DMS79 (cell line): ENCODE data around the gene MYBPHL.
A peak's percentile ranks its signal among the peaks of the same experiment; 100 is the strongest.
"Not testable (repeated sequence)": the region's sequence is repeated elsewhere in the genome, so short reads cannot be mapped to it uniquely, and the experiment has no call there.

Source experiments
- DNase-seq: peaks from one replicate; lab custom pipeline; 2025; lab: John Stamatoyannopoulos, UW

MYBPHL gene

DNA sequence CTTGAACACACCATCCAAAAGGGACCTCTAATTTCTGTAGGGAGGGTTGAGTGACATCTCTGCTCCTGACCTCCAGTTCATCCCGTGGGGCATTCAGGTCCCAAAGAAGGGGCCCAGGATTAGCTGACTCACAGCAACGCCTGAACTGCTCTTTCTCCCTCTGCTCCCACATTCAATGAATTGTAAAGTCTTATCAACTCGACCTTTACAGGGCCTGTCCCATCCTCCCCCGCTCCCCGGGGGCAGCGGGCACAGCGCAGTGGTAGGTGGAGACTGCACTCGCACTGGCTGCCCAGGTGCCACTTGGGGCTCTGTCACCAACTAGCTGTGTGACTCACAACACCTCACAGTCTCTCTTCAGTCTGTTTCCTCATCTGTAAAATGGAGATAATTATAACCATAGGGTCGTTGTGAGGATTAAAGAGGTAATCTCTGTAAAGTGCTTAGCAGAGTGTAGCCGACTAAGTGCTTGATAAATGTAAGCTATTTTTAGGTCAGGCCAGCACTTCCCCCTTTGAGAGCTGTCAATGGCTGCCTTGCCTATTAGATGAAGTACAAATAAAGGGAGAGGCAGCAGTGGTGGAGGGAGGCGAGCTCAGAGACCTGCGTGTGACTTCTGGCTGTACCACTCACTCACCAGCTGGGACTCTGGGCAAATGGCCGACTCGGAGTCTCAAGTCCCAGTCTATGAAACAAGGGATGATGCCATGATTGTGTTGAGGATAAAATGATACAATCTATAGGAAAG lies 637 bp upstream of the MYBPHL start:
- DNase-seq = peak; percentile 32

DNA sequence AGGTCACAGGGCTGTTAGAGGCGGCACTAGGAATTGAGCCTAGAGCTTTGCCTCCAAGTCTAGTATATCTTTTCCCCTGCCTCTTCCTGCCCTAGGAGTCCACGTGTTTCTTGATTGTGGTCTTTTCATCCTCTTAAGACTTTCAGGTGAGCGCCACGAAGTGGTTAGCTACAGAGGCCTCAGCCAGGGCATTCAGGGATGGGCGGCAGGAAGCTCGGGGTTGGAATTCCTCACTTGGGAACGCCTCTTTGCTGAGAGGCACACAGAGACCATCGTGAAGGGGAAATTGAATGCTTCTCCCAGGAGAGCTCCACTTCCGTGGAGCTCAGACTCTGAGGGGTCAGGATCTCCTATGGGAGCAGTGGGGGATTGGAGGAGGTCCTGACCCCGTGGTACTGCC lies 820 bp downstream of the MYBPHL start:
- not testable (repeated sequence) for DNase-seq

DNA sequence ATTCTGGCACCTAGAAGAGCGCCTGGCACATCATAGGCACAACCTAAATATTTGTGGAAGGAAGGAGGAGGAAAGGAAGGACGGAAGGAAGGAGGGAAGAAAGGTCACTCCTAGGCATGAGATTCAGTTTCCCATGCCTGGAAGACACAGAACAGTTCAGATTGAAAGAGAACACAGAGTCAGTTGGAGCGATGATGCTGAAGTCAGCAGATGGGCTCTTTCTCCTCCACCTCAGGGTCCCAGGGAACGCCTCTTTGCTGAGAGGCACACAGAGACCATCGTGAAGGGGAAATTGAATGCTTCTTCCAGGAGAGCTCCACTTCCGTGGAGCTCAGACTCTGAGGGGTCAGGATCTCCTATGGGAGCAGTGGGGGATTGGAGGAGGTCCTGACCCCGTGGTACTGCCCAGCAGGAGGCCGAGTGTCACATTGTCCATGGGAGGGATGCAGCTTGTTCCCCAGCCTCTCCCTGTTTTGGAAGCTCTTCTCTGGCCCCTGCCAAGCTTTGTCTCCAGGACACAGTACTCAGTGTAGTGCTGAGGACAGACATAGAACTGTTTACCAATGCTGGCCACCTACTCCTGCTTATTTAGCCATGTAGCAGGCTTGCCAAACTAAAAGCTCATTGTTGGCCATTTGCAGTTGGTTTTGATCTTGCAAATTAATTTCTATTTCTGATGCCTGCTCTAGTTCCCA lies 2.4 kb downstream of the MYBPHL start:
- no peak for DNase-seq

DNA sequence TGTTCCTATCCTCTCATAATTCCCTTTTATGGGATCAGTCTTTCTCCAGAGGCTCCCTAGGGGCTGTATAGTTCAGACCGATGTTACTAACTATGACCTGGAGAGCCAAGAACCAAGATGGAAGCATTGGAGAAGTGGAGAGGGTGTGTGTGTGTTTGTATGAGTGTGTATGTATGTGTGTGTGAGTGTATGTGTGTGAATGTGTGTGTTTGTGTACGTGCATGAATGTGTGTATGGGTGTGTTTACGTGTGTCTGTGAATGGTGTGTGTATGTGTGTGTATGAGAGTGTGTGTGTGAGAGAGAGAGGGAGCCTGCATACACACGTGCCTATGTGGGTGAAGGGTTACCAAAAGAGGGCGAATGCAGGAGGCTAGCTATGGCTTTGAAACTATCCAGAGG lies 4.9 kb downstream of the MYBPHL start:
- no peak for DNase-seq

DNA sequence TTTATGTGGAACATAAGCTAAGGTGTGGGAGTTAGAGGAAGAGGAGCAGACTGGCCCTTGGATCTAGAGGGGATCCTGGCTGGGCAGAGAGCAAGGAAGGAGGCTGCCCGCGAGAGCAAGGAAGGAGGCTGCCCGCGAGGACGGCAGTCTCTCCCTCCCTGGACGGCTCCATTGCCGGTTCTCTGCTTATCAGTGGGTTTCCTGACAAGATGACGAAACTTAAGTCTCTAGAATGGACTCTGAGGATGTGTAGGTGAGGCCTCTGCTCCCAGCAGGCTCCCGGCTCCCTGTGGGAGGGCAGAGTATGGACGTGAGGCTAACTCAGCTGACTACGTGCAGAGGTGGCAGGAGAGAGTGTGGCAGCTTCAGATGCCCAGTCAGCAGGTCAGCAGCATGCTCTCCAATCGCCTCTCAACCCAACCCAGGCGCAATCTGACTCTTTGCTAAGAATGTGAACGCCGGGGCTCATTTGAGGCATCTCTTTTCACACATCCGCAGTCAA lies 6.1 kb downstream of the MYBPHL start:
- DNase-seq = no peak

DNA sequence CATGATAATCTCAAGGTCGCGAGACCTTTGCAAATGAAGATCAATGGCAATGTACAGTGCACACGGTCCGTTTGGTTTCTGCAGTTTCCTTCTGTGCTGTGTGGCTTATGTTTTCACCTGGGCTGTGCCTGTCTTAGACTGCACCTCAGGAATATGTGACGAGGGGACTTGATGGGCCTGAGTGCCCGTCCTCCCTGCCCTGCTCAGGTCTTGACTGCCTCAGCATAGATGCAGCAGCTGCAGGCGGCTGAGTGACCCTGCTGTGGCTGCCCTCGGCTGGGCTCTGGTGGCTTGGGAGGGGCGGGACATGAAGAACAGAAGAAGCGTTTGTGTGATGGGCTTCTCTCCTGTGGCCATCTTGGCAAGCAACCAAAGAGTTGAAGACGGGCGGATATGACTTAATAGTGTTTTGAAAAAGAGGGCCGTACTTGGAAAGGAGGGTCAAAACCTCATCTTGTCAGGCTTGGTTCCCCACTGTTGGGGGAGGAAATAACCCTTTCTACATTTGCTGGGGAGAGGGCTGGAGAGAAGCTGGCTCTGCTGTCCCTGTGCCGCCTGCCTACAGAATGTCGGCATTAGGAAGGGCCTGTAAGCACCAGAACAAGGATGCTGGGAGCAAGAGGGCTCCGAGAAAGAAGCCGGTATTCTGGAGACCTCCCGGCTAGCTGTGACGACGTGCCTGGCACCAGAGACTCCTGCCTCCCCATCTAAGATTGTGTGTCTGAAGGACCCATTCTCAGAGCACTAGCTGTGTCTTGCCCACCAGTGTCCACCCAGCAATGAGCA lies 7.1 kb downstream of the MYBPHL start:
- no peak for DNase-seq

DNA sequence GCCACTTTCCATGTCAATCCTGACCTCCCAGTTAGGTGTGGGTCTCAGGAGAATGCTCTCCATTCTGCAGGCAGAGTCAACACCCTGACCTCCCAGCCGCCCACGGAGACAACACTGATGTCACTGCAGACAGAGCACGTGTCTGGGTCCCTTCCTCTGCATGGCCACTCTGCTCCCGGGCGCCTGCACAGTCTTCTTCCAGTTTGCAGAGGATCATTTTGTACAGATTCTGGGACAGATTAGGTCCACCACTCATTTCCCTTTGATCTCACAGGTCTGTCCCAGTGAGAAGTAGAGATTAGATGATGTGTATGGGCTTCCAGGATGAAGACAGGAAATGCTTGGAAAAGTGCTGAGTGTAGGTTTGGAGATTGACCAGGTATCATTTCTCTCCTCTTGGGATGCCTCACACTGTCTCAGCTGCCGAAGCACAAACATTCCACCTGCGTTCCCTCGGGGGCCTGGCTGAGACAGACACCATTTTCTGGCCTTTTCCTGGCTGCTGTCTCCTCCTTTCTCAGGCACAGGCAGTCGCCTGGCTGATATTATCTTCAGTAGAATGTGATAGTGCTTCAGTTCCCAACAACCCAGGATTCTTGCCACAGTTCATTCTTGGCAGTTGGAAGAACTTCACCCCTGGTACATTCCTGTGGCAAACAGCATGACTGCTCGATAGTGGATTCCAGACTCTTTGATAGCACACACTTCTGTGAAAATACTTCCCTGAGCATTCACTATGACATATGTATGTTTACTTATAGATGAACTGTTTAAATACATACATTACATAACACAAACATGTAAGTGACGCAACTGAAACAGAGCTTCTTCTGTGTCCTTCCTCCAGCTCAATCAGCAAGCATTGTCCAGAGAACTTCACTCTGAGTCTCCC lies 7.9 kb downstream of the MYBPHL start:
- no peak for DNase-seq

DNA sequence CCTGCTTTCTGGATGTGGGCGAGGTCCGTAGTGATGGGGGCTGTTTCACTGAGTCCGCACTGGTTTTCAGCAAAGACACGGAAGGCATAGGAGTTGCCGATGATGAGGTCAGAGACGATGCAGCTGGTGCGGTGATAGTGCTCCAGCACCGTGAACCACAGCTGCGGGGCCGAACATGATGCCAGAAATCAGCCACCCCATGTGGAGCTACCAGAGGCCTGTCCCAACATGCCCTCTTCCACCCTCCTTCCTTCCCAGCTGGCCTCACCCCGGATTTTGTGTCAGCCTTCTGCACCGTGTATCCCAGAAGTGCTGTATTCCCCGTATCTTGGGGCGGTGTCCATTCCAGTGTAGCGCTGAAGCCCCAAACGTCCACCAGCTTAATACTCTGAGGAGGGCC lies 10.0 kb downstream of the MYBPHL start:
- DNase-seq = no peak

DNA sequence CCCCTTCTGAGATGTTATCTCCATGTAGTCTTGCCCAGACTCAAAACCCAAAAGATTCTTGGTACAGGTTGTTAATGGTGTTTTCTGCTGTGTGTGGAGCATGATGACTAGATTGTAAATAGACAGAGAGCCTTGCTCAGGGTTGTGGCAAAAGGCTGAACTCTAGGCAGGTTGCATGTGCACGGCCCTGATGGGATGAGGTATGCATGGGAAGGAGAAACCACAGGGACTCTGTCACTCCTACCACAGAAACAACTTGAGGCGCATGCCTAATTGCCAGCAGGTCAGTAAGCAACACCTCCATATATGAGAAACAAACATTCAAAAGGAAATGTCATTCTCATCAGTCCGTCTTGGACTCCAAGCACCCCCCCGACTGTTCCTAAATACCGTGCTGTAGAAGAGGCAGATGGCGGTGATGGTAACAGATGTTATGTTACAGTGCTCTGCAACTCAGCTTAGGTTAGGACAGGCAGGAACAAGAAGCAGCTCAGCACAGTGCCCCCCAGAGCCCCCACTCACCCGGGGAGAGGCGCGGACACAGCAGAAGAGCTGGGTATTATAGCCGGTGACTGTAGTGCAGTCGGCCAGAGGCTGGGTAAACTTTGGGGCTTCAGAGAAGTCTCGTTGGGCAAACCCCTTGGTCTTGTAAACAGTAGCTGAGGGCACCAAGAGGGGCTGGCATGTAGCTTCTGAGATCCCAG lies 10.9 kb downstream of the MYBPHL start:
- DNase-seq = no peak

DNA sequence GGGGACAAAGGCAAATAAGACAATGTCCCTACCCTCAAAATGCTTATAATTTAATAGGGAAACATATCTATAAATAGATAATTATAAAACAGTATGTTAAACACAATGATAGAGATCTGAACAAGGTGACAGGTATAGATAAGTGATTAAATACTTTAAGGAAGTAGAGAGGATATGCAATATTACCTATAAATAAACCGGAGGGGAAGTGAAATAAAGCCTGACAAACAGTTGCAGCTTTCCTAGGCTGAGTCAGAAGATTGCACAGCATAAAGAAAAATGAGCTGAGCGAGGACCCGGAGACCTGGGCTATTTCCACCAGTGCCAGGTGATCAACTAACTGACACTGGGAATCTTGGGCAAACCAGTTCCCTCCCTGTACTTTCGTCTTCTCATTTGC lies 12.3 kb downstream of the MYBPHL start:
- no peak for DNase-seq

DNA sequence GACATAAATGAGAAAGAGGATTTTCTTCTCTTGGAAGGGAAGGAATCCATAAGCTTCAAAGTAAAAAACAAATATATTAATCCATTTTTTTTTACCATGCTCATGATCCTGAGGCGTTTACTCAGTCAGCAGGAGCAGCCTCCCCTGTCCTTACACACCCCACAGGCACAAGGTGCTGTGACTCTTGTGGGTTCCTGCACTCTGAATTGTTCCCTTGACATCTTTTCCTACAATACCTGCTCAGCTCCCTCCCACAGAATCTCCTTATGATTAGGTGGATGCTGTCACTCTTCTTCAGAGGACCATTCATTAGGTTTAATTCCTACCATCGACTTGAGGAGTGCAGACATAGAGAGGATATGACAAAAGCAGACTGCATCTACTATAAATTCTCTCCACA lies 13.8 kb downstream of the MYBPHL start:
- DNase-seq = no peak

DNA sequence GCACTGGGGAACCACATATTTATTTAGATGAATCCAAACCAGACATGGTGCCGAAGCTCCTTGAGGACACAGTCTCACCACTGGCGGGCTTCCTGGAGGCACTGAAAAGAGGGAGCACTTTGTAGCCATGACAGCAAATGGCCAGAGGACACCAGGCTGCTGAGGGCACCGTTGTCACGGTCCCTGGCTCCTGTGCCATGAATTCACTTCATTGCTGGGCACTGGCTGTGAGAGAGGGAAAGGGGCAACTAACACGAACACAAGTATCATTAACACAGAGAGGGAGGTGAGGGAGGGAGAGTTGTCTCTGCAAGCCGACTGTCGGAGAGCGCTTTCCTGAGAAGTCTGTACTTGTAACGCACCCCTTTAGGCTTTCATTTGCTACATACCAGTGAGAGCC lies 14.4 kb downstream of the MYBPHL start:
- DNase-seq = no peak

DNA sequence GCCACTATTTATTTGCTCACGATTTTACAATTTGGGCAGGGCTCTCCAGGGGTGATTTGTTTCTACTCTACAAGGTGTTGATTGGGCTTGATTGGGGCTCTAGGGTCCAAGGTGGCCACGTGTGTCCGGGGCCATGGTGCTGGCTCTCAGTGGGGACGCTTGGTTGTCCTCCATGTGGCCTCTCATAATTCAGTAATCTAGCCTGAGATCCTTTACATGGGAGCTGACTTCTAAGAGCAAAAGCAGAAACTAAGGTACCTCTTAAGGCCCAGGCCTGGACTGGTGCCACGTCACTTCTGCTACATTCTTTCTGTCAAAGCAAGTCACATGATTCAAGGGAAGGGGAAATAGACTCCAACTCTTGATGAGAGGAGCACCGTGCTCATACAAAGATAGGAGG lies 15.8 kb downstream of the MYBPHL start:
- peak; percentile 22 for DNase-seq

DNA sequence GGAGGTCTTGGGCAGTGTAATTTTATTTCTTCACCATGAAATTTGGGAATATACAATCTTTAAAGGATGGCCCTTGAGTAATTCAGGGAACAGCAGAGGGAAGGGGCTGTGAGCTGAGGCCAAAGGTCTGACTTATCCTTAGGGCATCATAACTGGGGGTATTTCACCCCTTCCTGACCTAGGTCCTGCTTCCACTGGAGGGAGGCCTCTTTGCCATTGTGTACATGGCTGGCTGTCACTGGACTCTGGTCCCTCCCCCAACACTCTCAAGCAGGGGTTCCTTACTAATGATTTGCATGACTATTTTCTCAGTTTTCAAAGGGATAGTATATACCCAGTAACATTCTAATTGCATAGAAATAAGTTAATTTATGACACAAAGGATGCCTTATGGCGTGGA lies 16.7 kb downstream of the MYBPHL start:
- no peak for DNase-seq

DNA sequence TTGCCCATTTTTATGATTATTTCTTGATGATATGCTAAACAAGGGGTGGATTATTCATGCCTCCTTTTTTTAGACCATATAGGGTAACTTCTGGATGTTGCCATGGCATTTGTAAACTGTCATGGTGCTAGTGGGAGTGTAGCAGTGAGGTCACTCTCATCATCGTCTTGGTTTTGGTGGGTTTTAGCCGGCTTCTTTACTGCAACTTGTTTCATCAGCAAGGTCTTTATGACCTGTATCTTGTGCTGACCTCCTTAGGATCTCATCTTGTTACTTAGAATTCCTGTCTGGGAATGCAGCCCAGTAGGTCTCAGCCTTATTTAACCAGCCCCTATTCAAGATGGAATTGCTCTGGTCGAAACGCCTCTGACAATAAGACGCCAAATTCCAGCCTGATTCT lies 20.0 kb downstream of the MYBPHL start:
- DNase-seq = not testable (repeated sequence)

DNA sequence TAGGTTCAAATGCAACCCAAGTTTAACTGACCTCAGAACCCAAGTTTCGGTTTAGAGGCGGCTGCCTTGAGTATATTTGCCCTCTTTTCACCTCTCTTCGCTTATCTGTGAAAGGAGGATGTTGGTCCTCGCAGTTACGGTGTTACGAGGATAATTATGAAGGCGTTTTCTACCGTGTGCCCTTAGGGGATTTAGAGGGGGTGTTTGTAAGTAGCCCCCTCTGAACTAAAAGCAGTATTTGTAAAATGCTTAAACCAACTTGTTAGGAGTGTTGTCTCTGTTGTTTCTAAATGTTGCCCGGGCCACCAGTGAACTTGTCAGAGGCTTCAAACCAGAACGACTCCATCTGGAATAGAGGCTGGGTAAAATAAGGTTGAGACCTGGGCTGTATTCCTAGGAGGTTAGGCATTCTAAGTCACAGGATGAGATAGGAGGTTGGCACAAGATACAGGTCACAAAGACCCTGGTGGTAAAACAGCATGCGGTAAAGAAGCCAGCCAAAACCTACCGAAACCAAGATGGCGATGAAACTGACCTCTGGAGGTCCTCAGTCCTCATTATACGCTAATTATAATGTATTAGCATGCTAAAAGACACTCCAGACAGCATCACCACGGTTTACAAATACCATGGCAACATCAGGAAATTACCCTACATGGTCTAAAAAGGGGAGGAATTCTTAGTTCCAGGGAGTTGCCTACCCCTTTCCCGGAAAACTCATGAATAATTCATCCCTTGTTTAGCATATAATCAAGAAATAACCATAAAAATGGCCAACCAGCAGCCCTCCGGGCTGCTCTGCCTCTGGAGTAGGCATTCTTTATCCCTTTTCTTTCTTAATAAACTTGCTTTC lies 22.8 kb downstream of the MYBPHL start:
- DNase-seq = no peak

DNA sequence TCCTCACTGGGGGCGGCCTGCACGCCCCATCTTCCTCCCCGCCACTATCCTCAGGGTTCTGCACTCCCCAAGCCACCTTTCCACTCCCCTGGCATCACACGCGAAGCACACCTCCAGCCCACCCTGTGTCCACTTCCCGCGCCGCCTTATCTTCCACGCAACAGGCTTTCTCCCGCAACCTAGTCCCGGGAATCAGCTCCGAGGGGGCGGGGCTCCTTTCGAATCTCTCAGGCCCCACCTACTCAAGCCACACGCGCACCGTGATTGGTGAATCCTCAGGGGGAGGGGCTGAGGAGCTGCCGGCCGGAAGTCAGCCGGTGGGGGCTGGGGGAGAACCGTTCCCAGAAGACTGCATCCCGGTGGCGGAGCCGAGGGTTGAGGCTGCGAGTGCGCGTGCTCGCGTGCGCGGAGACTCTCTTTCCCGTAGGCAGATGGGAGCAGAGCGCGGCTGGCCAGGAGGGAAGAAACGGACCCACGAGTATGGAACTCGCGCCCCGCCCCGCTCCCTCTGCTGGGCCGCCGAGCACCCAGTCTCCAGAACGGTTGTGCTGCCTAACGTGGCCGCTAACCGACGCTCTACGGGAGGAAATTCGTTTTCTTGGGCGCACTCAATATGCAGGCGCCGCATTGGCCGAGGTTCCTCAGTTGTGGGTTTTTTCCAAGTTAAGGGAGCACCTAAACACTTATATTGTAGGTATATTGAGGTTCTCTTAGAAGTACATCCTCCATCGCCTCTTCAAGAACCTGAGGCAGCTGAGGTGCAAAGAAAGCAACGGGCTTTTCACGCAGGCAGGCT lies 23.7 kb downstream of the MYBPHL start, which contains the start of gene PSRC1:
PSRC1 (minus strand) TSS at position 194 of the 796 bp plus-strand sequence.
- peak; percentile 89 for DNase-seq

DNA sequence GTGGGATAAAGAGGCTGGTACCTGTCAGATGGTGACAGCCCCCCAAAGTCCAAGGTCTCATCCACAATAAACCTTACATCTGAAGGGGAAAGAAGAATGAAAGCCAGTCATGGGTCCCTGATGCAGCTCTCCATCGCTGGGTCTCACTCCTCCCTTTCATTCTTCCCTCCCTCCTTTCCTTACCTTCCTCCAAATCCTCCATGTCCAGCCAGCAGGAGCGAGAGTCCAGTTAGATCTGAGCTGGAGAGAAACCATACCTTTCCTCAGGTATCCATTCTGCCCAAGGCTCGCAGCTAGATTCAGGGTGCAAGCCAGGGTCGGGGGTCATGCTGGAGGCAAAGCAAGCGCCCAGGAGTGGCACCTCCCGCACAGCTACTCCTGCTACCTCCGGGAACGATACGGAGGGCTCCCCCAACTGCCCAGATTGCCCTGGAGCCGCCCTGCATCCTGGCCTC lies 24.3 kb downstream of the MYBPHL start:
- DNase-seq = no peak
